GM23338 (cell line): ENCODE measurements around the gene RIBC2. TPM values are rescaled to one million over a fixed set of nuclear protein-coding genes. Genes with fewer than 3 reads are reported as not detected.

Experiments
- ATAC-seq: fragments of 200-7000 bp; cut with Tn5 transposase; 3 replicates; pipeline ENCODE4 v1.9.1; 2020
- DNase-seq: peaks from one replicate; pipeline ENCODE4 v3.0.0-alpha.2; 2015; ENCODE audit warnings: low spot score
- H2AFZ ChIP-seq: fragments of 200-600 bp; sonication (generic); 2 replicates; pipeline ENCODE4 v1.8.0; 2016; ENCODE audit warnings: antibody characterized with exemption, mild to moderate bottlenecking, moderate library complexity
- H3F3A ChIP-seq: fragments of 200-600 bp; sonication (generic); replicated peaks from 2 replicates; pipeline ENCODE4 v1.8.0; 2017; ENCODE audit warnings: antibody characterized with exemption, mixed run types, low read depth
- H3K27ac ChIP-seq: fragments of 200-600 bp; sonication (generic); 2 replicates; pipeline ENCODE4 v1.6.1; 2016; ENCODE audit warnings: low read depth
- H3K27me3 ChIP-seq: fragments of 200-600 bp; sonication (generic); 2 replicates; pipeline ENCODE4 v1.8.0; 2016; ENCODE audit warnings: mild to moderate bottlenecking, mixed run types, moderate library complexity; ENCODE audit not compliant: insufficient read depth
- H3K36me3 ChIP-seq: fragments of 200-600 bp; sonication (generic); 2 replicates; pipeline ENCODE4 v1.8.0; 2016; ENCODE audit warnings: mild to moderate bottlenecking; ENCODE audit not compliant: insufficient read depth
- H3K4me1 ChIP-seq: fragments of 200-600 bp; sonication (generic); 2 replicates; pipeline ENCODE4 v1.8.0; 2016; ENCODE audit warnings: mild to moderate bottlenecking, moderate library complexity; ENCODE audit not compliant: insufficient read depth
- H3K4me2 ChIP-seq: fragments of 200-600 bp; sonication (generic); 2 replicates; pipeline ENCODE4 v1.7.1; 2017; ENCODE audit warnings: mixed run types
- H3K4me3 ChIP-seq: fragments of 200-600 bp; sonication (generic); 2 replicates; pipeline ENCODE4 v1.6.1; 2016; ENCODE audit warnings: mixed run types
- H3K79me2 ChIP-seq: fragments of 200-600 bp; sonication (generic); replicated peaks from 2 replicates; pipeline ENCODE4 v1.8.0; 2017; ENCODE audit warnings: mild to moderate bottlenecking; ENCODE audit not compliant: insufficient read depth
- H3K9me2 ChIP-seq: fragments of 200-600 bp; sonication (generic); 2 replicates; pipeline ENCODE4 v1.8.0; 2017; ENCODE audit not compliant: insufficient read depth
- H4K20me1 ChIP-seq: fragments of 200-600 bp; sonication (generic); replicated peaks from 2 replicates; pipeline ENCODE4 v1.8.0; 2017; ENCODE audit warnings: mild to moderate bottlenecking; ENCODE audit not compliant: insufficient read depth
- H3K27ac Mint-ChIP-seq: 2 replicates; pipeline ENCODE4 v1.8.0; 2020; ENCODE audit warnings: inconsistent platforms, mild to moderate bottlenecking, moderate library complexity, mixed read lengths
- H3K27me3 Mint-ChIP-seq: 3 replicates; pipeline ENCODE4 v1.8.0; 2022; ENCODE audit warnings: low read depth, mild to moderate bottlenecking, moderate library complexity, mixed read lengths, inconsistent platforms; ENCODE audit not compliant: insufficient read depth, poor library complexity
- H3K36me3 Mint-ChIP-seq: 3 replicates; pipeline ENCODE4 v1.8.0; 2021; ENCODE audit warnings: low read depth, mild to moderate bottlenecking, inconsistent platforms, moderate library complexity, mixed read lengths
- H3K4me1 Mint-ChIP-seq: 3 replicates; pipeline ENCODE4 v1.8.0; 2020; ENCODE audit warnings: mild to moderate bottlenecking, inconsistent platforms, mixed read lengths
- H3K4me3 Mint-ChIP-seq: 3 replicates; pipeline ENCODE4 v1.8.0; 2021; ENCODE audit warnings: moderate library complexity, mild to moderate bottlenecking, inconsistent platforms, mixed read lengths
- H3K9me3 Mint-ChIP-seq: 3 replicates; pipeline ENCODE4 v1.8.0; 2020; ENCODE audit warnings: moderate library complexity, mild to moderate bottlenecking, inconsistent platforms, mixed read lengths
- CREB1 ChIP-seq: fragments of 250-450 bp; sonication (Bioruptor Pico); IDR thresholded peaks from 2 replicates; pipeline ENCODE4 v1.5.0; 2020; ENCODE audit warnings: low read depth, mild to moderate bottlenecking, moderate library complexity
- EZH2phosphoT487 ChIP-seq: fragments of 200-600 bp; sonication (generic); IDR thresholded peaks from one replicate; pipeline ENCODE4 v1.8.1; 2018; ENCODE audit warnings: antibody characterized with exemption; ENCODE audit not compliant: unreplicated experiment
- JUNB ChIP-seq: IDR thresholded peaks from one replicate; pipeline ENCODE4 v1.6.1; 2016; ENCODE audit warnings: antibody characterized with exemption; ENCODE audit not compliant: unreplicated experiment
- NANOG ChIP-seq: IDR thresholded peaks from 2 replicates; pipeline ENCODE4 v1.6.1; 2016; ENCODE audit warnings: antibody characterized with exemption, borderline replicate concordance
- POLR2AphosphoS5 ChIP-seq: IDR thresholded peaks from 2 replicates; pipeline ENCODE4 v1.6.1; 2016; ENCODE audit warnings: antibody characterized with exemption, low read depth
- STAT1 ChIP-seq: IDR thresholded peaks from one replicate; pipeline ENCODE4 v1.6.1; 2016; ENCODE audit warnings: antibody characterized with exemption; ENCODE audit not compliant: unreplicated experiment
- ZNF114 ChIP-seq: fragments of 250-450 bp; sonication (Bioruptor Pico); IDR thresholded peaks from 2 replicates; pipeline ENCODE4 v1.5.0; 2020; ENCODE audit warnings: mild to moderate bottlenecking, moderate library complexity
- ZNF331 ChIP-seq: fragments of 250-450 bp; sonication (Bioruptor Pico); IDR thresholded peaks from 2 replicates; pipeline ENCODE4 v1.5.0; 2020; ENCODE audit warnings: low read depth, mild to moderate bottlenecking, moderate library complexity
- polyA plus RNA-seq: library from polyadenylated mRNA; unstranded; fragments of >200 nt; fragmentation: Nextera tagmentation; extraction: Ambion mirVana; gene quantifications from 2 replicates; pipeline ENCODE4 v1.2.1, GENCODE V29; 2016
- total RNA-seq: library from RNA; depleted of rRNA; stranded (reverse); fragments of >200 nt; shearing (Covaris generic); gene quantifications from 2 replicates; pipeline ENCODE4 v1.2.3, GENCODE V29; 2014
- TF ChIP-seq, protein P1 (sequence below): IDR thresholded peaks from 2 replicates; pipeline ENCODE4 v1.6.1; 2016; ENCODE audit warnings: antibody characterized with exemption
- TF ChIP-seq, protein P2 (sequence below), 2 experiments: fragments of 200-600 bp in 1 of 2; sonication (generic) in 1 of 2; conservative IDR thresholded peaks; 2 replicates each; pipeline versions ENCODE4 v1.5.1 to v1.6.1; 2016 to 2017; ENCODE audit warnings: antibody characterized with exemption in 2 of 2, low read depth in 2 of 2, mild to moderate bottlenecking in 2 of 2, moderate library complexity in 1 of 2
- TF ChIP-seq, protein P3 (sequence below): IDR thresholded peaks from one replicate; pipeline ENCODE4 v1.6.1; 2018; ENCODE audit warnings: antibody characterized with exemption; ENCODE audit not compliant: unreplicated experiment

Gene RIBC2
- total and polyA plus RNA-seq, 2 experiments from 2014 or later = 2.2 to 2.8 TPM

- no peak overlapping the region for H3K4me3 ChIP-seq
- H3K4me1 ChIP-seq = no peaks in the 10 kb centered on the region
- TF ChIP-seq POLR2AphosphoS5 (no peak), NANOG (no peak)
- no peak overlapping the region for H2AFZ ChIP-seq
- H3K79me2 ChIP-seq = no peaks in the 10 kb centered on the region
- no peaks in the 10 kb centered on the region for H3F3A ChIP-seq
- H3K36me3 Mint-ChIP-seq = no peaks in the 10 kb centered on the region; the same call in 1 of the 3 replicates
- ATAC-seq (no peak), DNase-seq (no peak)
- H3K4me1 Mint-ChIP-seq = no peaks in the 10 kb centered on the region
- H3K27ac Mint-ChIP-seq = no peak overlapping the region
- H3K4me3 Mint-ChIP-seq = no peak overlapping the region
- H3K4me2 ChIP-seq = no peak overlapping the region
- H4K20me1 ChIP-seq = no peaks in the 10 kb centered on the region
- peaks cover 4% of the 10 kb centered on the region for H3K27me3 Mint-ChIP-seq
- H3K27ac ChIP-seq = no peak overlapping the region
- H3K36me3 ChIP-seq = no peaks in the 10 kb centered on the region
- H3K9me2 ChIP-seq = no peaks in the 10 kb centered on the region
- H3K9me3 Mint-ChIP-seq = peaks cover 26% of the 10 kb centered on the region
- H3K27me3 ChIP-seq = no peaks in the 10 kb centered on the region
Measured at GRCh38 chr22:45376009-45376408, 37.5 kb upstream of the RIBC2 start.

GRCh38 chr22:45376703-45377102 lies 36.8 kb upstream of the RIBC2 start:
- H3K79me2 ChIP-seq = no peaks in the 10 kb centered on the region
- no peak for ATAC-seq
- peaks cover 26% of the 10 kb centered on the region for H3K9me3 Mint-ChIP-seq
- TF ChIP-seq ZNF331 (CRISPR knock-in tag) = no peak
- no peak for TF ChIP-seq ZNF114 (CRISPR knock-in tag)
- no peak for TF ChIP-seq JUNB
- no peak for TF ChIP-seq POLR2AphosphoS5
- TF ChIP-seq, protein P1, sequence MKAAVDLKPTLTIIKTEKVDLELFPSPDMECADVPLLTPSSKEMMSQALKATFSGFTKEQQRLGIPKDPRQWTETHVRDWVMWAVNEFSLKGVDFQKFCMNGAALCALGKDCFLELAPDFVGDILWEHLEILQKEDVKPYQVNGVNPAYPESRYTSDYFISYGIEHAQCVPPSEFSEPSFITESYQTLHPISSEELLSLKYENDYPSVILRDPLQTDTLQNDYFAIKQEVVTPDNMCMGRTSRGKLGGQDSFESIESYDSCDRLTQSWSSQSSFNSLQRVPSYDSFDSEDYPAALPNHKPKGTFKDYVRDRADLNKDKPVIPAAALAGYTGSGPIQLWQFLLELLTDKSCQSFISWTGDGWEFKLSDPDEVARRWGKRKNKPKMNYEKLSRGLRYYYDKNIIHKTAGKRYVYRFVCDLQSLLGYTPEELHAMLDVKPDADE = no peak
- TF ChIP-seq EZH2phosphoT487 = no peak
- TF ChIP-seq NANOG = no peak
- no peak for TF ChIP-seq STAT1
- TF ChIP-seq, protein P2, sequence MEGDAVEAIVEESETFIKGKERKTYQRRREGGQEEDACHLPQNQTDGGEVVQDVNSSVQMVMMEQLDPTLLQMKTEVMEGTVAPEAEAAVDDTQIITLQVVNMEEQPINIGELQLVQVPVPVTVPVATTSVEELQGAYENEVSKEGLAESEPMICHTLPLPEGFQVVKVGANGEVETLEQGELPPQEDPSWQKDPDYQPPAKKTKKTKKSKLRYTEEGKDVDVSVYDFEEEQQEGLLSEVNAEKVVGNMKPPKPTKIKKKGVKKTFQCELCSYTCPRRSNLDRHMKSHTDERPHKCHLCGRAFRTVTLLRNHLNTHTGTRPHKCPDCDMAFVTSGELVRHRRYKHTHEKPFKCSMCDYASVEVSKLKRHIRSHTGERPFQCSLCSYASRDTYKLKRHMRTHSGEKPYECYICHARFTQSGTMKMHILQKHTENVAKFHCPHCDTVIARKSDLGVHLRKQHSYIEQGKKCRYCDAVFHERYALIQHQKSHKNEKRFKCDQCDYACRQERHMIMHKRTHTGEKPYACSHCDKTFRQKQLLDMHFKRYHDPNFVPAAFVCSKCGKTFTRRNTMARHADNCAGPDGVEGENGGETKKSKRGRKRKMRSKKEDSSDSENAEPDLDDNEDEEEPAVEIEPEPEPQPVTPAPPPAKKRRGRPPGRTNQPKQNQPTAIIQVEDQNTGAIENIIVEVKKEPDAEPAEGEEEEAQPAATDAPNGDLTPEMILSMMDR (conservative IDR thresholded peaks at IDR 0.05; ENCODE audit: low read depth in 2 of 2) = no peak
- no peak for TF ChIP-seq CREB1 (CRISPR knock-in tag)
- TF ChIP-seq, protein P3, sequence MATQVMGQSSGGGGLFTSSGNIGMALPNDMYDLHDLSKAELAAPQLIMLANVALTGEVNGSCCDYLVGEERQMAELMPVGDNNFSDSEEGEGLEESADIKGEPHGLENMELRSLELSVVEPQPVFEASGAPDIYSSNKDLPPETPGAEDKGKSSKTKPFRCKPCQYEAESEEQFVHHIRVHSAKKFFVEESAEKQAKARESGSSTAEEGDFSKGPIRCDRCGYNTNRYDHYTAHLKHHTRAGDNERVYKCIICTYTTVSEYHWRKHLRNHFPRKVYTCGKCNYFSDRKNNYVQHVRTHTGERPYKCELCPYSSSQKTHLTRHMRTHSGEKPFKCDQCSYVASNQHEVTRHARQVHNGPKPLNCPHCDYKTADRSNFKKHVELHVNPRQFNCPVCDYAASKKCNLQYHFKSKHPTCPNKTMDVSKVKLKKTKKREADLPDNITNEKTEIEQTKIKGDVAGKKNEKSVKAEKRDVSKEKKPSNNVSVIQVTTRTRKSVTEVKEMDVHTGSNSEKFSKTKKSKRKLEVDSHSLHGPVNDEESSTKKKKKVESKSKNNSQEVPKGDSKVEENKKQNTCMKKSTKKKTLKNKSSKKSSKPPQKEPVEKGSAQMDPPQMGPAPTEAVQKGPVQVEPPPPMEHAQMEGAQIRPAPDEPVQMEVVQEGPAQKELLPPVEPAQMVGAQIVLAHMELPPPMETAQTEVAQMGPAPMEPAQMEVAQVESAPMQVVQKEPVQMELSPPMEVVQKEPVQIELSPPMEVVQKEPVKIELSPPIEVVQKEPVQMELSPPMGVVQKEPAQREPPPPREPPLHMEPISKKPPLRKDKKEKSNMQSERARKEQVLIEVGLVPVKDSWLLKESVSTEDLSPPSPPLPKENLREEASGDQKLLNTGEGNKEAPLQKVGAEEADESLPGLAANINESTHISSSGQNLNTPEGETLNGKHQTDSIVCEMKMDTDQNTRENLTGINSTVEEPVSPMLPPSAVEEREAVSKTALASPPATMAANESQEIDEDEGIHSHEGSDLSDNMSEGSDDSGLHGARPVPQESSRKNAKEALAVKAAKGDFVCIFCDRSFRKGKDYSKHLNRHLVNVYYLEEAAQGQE = no peak

More at GRCh38 chr22:45376703-45377102, 36.8 kb upstream of the RIBC2 start:
- no peak for DNase-seq
- Histone ChIP-seq H3K27ac (no peak overlapping the region), H3K4me1 (no peaks in the 10 kb centered on the region), H3K4me2 (no peak overlapping the region), H3K27me3 (no peaks in the 10 kb centered on the region), H3K9me2 (no peaks in the 10 kb centered on the region), H2AFZ (no peak overlapping the region), H3F3A (no peaks in the 10 kb centered on the region), H3K4me3 (no peak overlapping the region), H4K20me1 (no peaks in the 10 kb centered on the region), H3K36me3 (no peaks in the 10 kb centered on the region)
- Mint-ChIP-seq H3K27me3 (peaks cover 4% of the 10 kb centered on the region), H3K27ac (no peak overlapping the region), H3K36me3 (no peaks in the 10 kb centered on the region; the same call in 1 of the 3 replicates), H3K4me1 (no peaks in the 10 kb centered on the region), H3K4me3 (no peak overlapping the region)
